ENCODE results near the gene PALLD. TPM values are rescaled to one million over a fixed set of nuclear protein-coding genes. Genes with fewer than 3 reads are reported as not detected.
A peak's percentile ranks its signal among the peaks of the same experiment; 100 is the strongest.

The PALLD gene
- total RNA-seq, 1 donor from 2014 or later: 85.7 TPM

- Histone ChIP-seq H3K4me2 (no peak overlapping the region), H3K27me3 (peaks cover 30% of the 10 kb centered on the region), H3K27ac (no peak overlapping the region), H3K4me1 (peaks cover 9% of the 10 kb centered on the region), H3K36me3 (no peaks in the 10 kb centered on the region), H3K9ac (no peak overlapping the region), H3F3A (ENCODE audit: low read depth) (no peaks in the 10 kb centered on the region), H3K79me2 (ENCODE audit: low read depth) (no peaks in the 10 kb centered on the region), H3K9me3 (ENCODE audit: low read depth) (no peaks in the 10 kb centered on the region), H2AFZ (replicated peaks) (no peak overlapping the region), H4K20me1 (ENCODE audit: low read depth) (no peaks in the 10 kb centered on the region), H3K4me3 (no peak overlapping the region)
- H3K9me3 Mint-ChIP-seq: peaks cover 4% of the 10 kb centered on the region
- no peak overlapping the region for H3K27ac Mint-ChIP-seq
- TF ChIP-seq EZH2 (IDR thresholded peaks at IDR 0.05): no peak
- H3K36me3 Mint-ChIP-seq: no peaks in the 10 kb centered on the region
- peak overlapping the region; percentile 25 for H3K4me3 Mint-ChIP-seq
- H3K4me1 Mint-ChIP-seq: peaks cover 18% of the 10 kb centered on the region
- DNase-seq (ENCODE audit: low spot score): no peak
- peaks cover 5% of the 10 kb centered on the region for H3K27me3 Mint-ChIP-seq (ENCODE audit: insufficient read depth, low read depth)
Measured at GRCh38 chr4:168478868-168479267, 18.0 kb upstream of the PALLD start.

GRCh38 chr4:168480931-168481611 lies 15.8 kb upstream of the PALLD start:
- peaks cover 5% of the 10 kb centered on the region for H3K27me3 Mint-ChIP-seq (ENCODE audit: insufficient read depth, low read depth)
- Histone ChIP-seq H3K9ac (no peak overlapping the region), H4K20me1 (ENCODE audit: low read depth) (no peaks in the 10 kb centered on the region), H3K79me2 (ENCODE audit: low read depth) (no peaks in the 10 kb centered on the region), H3K4me1 (no peaks in the 10 kb centered on the region), H3K27me3 (peaks cover 30% of the 10 kb centered on the region), H2AFZ (replicated peaks) (peak overlapping the region; percentile 98), H3K36me3 (no peaks in the 10 kb centered on the region), H3K4me3 (no peak overlapping the region), H3K9me3 (ENCODE audit: low read depth) (no peaks in the 10 kb centered on the region), H3K4me2 (peak overlapping the region; percentile 82), H3F3A (ENCODE audit: low read depth) (no peaks in the 10 kb centered on the region), H3K27ac (no peak overlapping the region)
- TF ChIP-seq EZH2phosphoT487 (IDR thresholded peaks at IDR 0.05) (no peak), CTCF (IDR thresholded peaks at IDR 0.05) (no peak), EZH2 (IDR thresholded peaks at IDR 0.05) (no peak)
- peak overlapping the region; percentile 86 for H3K4me3 Mint-ChIP-seq
- H3K4me1 Mint-ChIP-seq: peaks cover 11% of the 10 kb centered on the region
- no peak overlapping the region for H3K27ac Mint-ChIP-seq
- peaks cover 4% of the 10 kb centered on the region for H3K9me3 Mint-ChIP-seq
- no peaks in the 10 kb centered on the region for H3K36me3 Mint-ChIP-seq
- DNase-seq (ENCODE audit: low spot score): no peak

- Mint-ChIP-seq H3K27me3 (ENCODE audit: insufficient read depth, low read depth) (peaks cover 5% of the 10 kb centered on the region), H3K36me3 (no peaks in the 10 kb centered on the region)
- no peak overlapping the region for H2AFZ ChIP-seq (replicated peaks)
Measured at GRCh38 chr4:168483811-168484210, 13.0 kb upstream of the PALLD start.

More at GRCh38 chr4:168483811-168484210, 13.0 kb upstream of the PALLD start:
- Histone ChIP-seq H3K36me3 (no peaks in the 10 kb centered on the region), H3K79me2 (ENCODE audit: low read depth) (no peaks in the 10 kb centered on the region), H3K9me3 (ENCODE audit: low read depth) (no peaks in the 10 kb centered on the region), H3F3A (ENCODE audit: low read depth) (no peaks in the 10 kb centered on the region), H3K4me3 (no peak overlapping the region), H3K27ac (no peak overlapping the region), H3K9ac (no peak overlapping the region), H4K20me1 (ENCODE audit: low read depth) (no peaks in the 10 kb centered on the region), H3K4me1 (no peaks in the 10 kb centered on the region), H3K27me3 (peaks cover 30% of the 10 kb centered on the region), H3K4me2 (no peak overlapping the region)
- Mint-ChIP-seq H3K4me3 (no peak overlapping the region), H3K27ac (no peak overlapping the region), H3K9me3 (peaks cover 2% of the 10 kb centered on the region), H3K4me1 (peaks cover 11% of the 10 kb centered on the region)
- no peak for DNase-seq (ENCODE audit: low spot score)
- TF ChIP-seq CTCF (IDR thresholded peaks at IDR 0.05) (no peak), EZH2phosphoT487 (IDR thresholded peaks at IDR 0.05) (no peak), EZH2 (IDR thresholded peaks at IDR 0.05) (no peak)
